Suprapubic skin (tissue), 4 donors: ENCODE measurements around the gene RPUSD3. TPM values are rescaled to one million over a fixed set of nuclear protein-coding genes. Genes with fewer than 3 reads are reported as not detected.
"Not testable (repeated sequence)": the region's sequence is repeated elsewhere in the genome, so short reads cannot be mapped to it uniquely, and the experiment has no call there.

Experiments used
- DNase-seq, 2 donors: peaks; one replicate each; pipeline ENCODE4 v3.0.0-alpha.2; 2019; ENCODE audit warnings: low spot score in 2 of 2
- H3K27ac ChIP-seq: fragments of 200-600 bp; sonication (generic); one replicate; pipeline ENCODE4 v1.5.1; 2019
- H3K27me3 ChIP-seq: fragments of 200-600 bp; sonication (generic); one replicate; pipeline ENCODE4 v1.5.1; 2019
- H3K36me3 ChIP-seq: fragments of 200-600 bp; sonication (generic); one replicate; pipeline ENCODE4 v1.5.1; 2019
- H3K4me1 ChIP-seq: fragments of 200-600 bp; sonication (generic); one replicate; pipeline ENCODE4 v1.5.1; 2019
- H3K4me3 ChIP-seq: fragments of 200-600 bp; sonication (generic); one replicate; pipeline ENCODE4 v1.5.1; 2019; ENCODE audit warnings: mild to moderate bottlenecking
- H3K9me3 ChIP-seq: fragments of 200-600 bp; sonication (generic); one replicate; pipeline ENCODE4 v1.5.1; 2019
- CTCF ChIP-seq, 2 donors: fragments of 200-600 bp in 1 of 2; fragments of 450-650 bp in 1 of 2; sonication (generic) in 1 of 2; IDR thresholded peaks; one replicate each; pipeline ENCODE4 v1.5.1; 2016 to 2019; ENCODE audit warnings: antibody characterized with exemption in 2 of 2, mild to moderate bottlenecking in 1 of 2, moderate library complexity in 1 of 2
- EP300 ChIP-seq: sonication (generic); formaldehyde crosslinking; IDR thresholded peaks from one replicate; pipeline ENCODE4 v1.6.1; 2017; ENCODE audit warnings: antibody characterized with exemption
- POLR2A ChIP-seq, 2 donors: fragments of 450-650 bp; IDR thresholded peaks; one replicate each; pipeline ENCODE4 v1.6.1; 2017; ENCODE audit warnings: antibody characterized with exemption in 2 of 2, mild to moderate bottlenecking in 2 of 2, moderate library complexity in 2 of 2
- POLR2AphosphoS5 ChIP-seq, 3 donors: sonication (generic); formaldehyde crosslinking; IDR thresholded peaks; one replicate each; pipeline ENCODE4 v1.6.1; 2017; ENCODE audit warnings: antibody characterized with exemption in 3 of 3
- WGBS: methylation state at CpG from one replicate; pipeline ENCODE4 v1.1.5; 2018; 5-methylcytosine and 5-hydroxymethylcytosine counted together
- total RNA-seq, 4 donors: library from RNA; depleted of rRNA; stranded (reverse); fragments of >200 nt; gene quantifications; one replicate each; pipeline ENCODE4 v1.1.0, GENCODE V29; 2016

Gene RPUSD3
- total RNA-seq, 4 donors from 2014 or later = 34.8 to 46.5 (median 42.1) TPM

- H3K36me3 ChIP-seq = no peaks in the 10 kb centered on the region
- no peaks in the 10 kb centered on the region for H3K9me3 ChIP-seq
- no peak for DNase-seq
- 93% methylated on average over 4 of the region's 4 CpGs for WGBS
- TF ChIP-seq EP300 = no peak
- TF ChIP-seq POLR2A (IDR thresholded peaks at IDR 0.05) = no peak
- TF ChIP-seq POLR2AphosphoS5 (IDR thresholded peaks at IDR 0.05) = no peak
- no peak for TF ChIP-seq CTCF (IDR thresholded peaks at IDR 0.05)
- no peaks in the 10 kb centered on the region for H3K27me3 ChIP-seq
- H3K4me1 ChIP-seq = peaks cover 30% of the 10 kb centered on the region
- H3K27ac ChIP-seq = no peak overlapping the region
- H3K4me3 ChIP-seq = no peak overlapping the region
Observed at GRCh38 chr3:9861201-9861600, 17.4 kb upstream of the RPUSD3 start.

GRCh38 chr3:9859530-9860025, 15.8 kb upstream of the RPUSD3 start:
- no peak for DNase-seq
- Histone ChIP-seq H3K27me3 (no peaks in the 10 kb centered on the region), H3K4me1 (peaks cover 22% of the 10 kb centered on the region), H3K9me3 (no peaks in the 10 kb centered on the region), H3K27ac (no peak overlapping the region), H3K4me3 (no peak overlapping the region), H3K36me3 (no peaks in the 10 kb centered on the region)
- WGBS = no CpG with 5 or more reads among the region's 12 CpGs
- TF ChIP-seq EP300 (no peak), POLR2A (IDR thresholded peaks at IDR 0.05) (no peak), CTCF (IDR thresholded peaks at IDR 0.05) (no peak), POLR2AphosphoS5 (IDR thresholded peaks at IDR 0.05) (no peak)

- Histone ChIP-seq H3K36me3 (no peaks in the 10 kb centered on the region), H3K27ac (no peak overlapping the region), H3K9me3 (no peaks in the 10 kb centered on the region), H3K4me1 (peaks cover 21% of the 10 kb centered on the region), H3K27me3 (no peaks in the 10 kb centered on the region), H3K4me3 (no peak overlapping the region)
- no peak for DNase-seq
- TF ChIP-seq CTCF (IDR thresholded peaks at IDR 0.05) (no peak), POLR2AphosphoS5 (IDR thresholded peaks at IDR 0.05) (no peak), POLR2A (IDR thresholded peaks at IDR 0.05) (no peak), EP300 (no peak)
- 100% methylated on average over 3 of the region's 3 CpGs for WGBS
Observed at GRCh38 chr3:9855594-9855993, 11.8 kb upstream of the RPUSD3 start.

GRCh38 chr3:9854291-9854940, 10.6 kb upstream of the RPUSD3 start:
- not testable (repeated sequence) for H3K4me3 ChIP-seq, H3K27me3 ChIP-seq, DNase-seq, H3K36me3 ChIP-seq, H3K27ac ChIP-seq, H3K9me3 ChIP-seq
- WGBS = 78% methylated on average over 11 of the region's 11 CpGs
- peaks cover 21% of the 10 kb centered on the region for H3K4me1 ChIP-seq

- WGBS = 100% methylated on average over 6 of the region's 6 CpGs
- H3K4me1 ChIP-seq = peaks cover 25% of the 10 kb centered on the region
- no peaks in the 10 kb centered on the region for H3K9me3 ChIP-seq
- H3K27ac ChIP-seq = no peak overlapping the region
- DNase-seq = no peak
- no peaks in the 10 kb centered on the region for H3K36me3 ChIP-seq
- H3K4me3 ChIP-seq = no peak overlapping the region
- no peaks in the 10 kb centered on the region for H3K27me3 ChIP-seq
- TF ChIP-seq EP300 (no peak), POLR2A (IDR thresholded peaks at IDR 0.05) (no peak), POLR2AphosphoS5 (IDR thresholded peaks at IDR 0.05) (no peak), CTCF (IDR thresholded peaks at IDR 0.05) (no peak)
Observed at GRCh38 chr3:9852528-9852927, 8.7 kb upstream of the RPUSD3 start.

GRCh38 chr3:9851926-9852325, 8.1 kb upstream of the RPUSD3 start:
- not testable (repeated sequence) for H3K27me3 ChIP-seq, DNase-seq, H3K9me3 ChIP-seq, H3K4me3 ChIP-seq, H3K36me3 ChIP-seq
- WGBS = 37% methylated on average over 6 of the region's 6 CpGs
- Histone ChIP-seq H3K27ac (peak overlapping the region; percentile 18), H3K4me1 (peaks cover 25% of the 10 kb centered on the region)

- not testable (repeated sequence) for DNase-seq, H3K4me3 ChIP-seq, H3K9me3 ChIP-seq, H3K36me3 ChIP-seq, H3K27me3 ChIP-seq
- Histone ChIP-seq H3K27ac (peak overlapping the region; percentile 18), H3K4me1 (peaks cover 25% of the 10 kb centered on the region)
- 77% methylated on average over 6 of the region's 6 CpGs for WGBS
Observed at GRCh38 chr3:9851383-9851782, 7.6 kb upstream of the RPUSD3 start.
